ENCODE results near the gene CCN6. TPM values are rescaled to one million over a fixed set of nuclear protein-coding genes. Genes with fewer than 3 reads are reported as not detected.

The CCN6 gene
- total and polyA plus RNA-seq, 10 donors, result 0.03 TPM; not detected in 9

GRCh38 chr6:112007805-112008204 is 46.1 kb upstream of the CCN6 start:
- Histone ChIP-seq H3K4me1 (peaks cover 0 to 5% (median 0%) of the 10 kb centered on the region in 6 donors), H3K36me3 (no peaks in the 10 kb centered on the region), H3K27ac (no peak overlapping the region), H3K27me3 (replicated peaks in 1 of 7) (no peaks in the 10 kb centered on the region), H3K9me3 (no peaks in the 10 kb centered on the region), H3K4me3 (no peak overlapping the region)
- WGBS, 5 donors, result 48 to 57% (median 49%) methylated on average over 3 of the region's 3 CpGs
- intact Hi-C loops (cut with DNase I; ENCODE audit: low total_unique reads), result no loop called here
- TF ChIP-seq POLR2AphosphoS5 (IDR thresholded peaks at IDR 0.05) (no peak), CTCF (IDR thresholded peaks at IDR 0.05 in 8 of 11, conservative IDR thresholded peaks at IDR 0.05 in 3 of 11) (no peak), POLR2A (IDR thresholded peaks at IDR 0.05) (no peak)
- DNase-seq, result no peak

- no peak overlapping the region for H3K4me3 ChIP-seq
- TF ChIP-seq POLR2AphosphoS5 (IDR thresholded peaks at IDR 0.05) (no peak), POLR2A (IDR thresholded peaks at IDR 0.05) (no peak), CTCF (IDR thresholded peaks at IDR 0.05 in 8 of 11, conservative IDR thresholded peaks at IDR 0.05 in 3 of 11) (no peak)
- DNase-seq, result no peak
- H3K27me3 ChIP-seq (replicated peaks in 1 of 7), result no peaks in the 10 kb centered on the region
- 93 to 97% (median 96%) methylated on average over 4 of the region's 4 CpGs for WGBS, 5 donors
- peaks cover 0 to 5% (median 0%) of the 10 kb centered on the region in 6 donors for H3K4me1 ChIP-seq
- H3K9me3 ChIP-seq, result no peaks in the 10 kb centered on the region
- no peaks in the 10 kb centered on the region for H3K36me3 ChIP-seq
- intact Hi-C loops (cut with DNase I; ENCODE audit: low total_unique reads), result no loop called here
- no peak overlapping the region for H3K27ac ChIP-seq
These were observed 45.4 kb upstream of the CCN6 start for GRCh38 chr6:112008482-112008881.

GRCh38 chr6:112010328-112010727 is 43.6 kb upstream of the CCN6 start:
- H3K4me3 ChIP-seq, result no peak overlapping the region
- intact Hi-C loops (cut with DNase I; ENCODE audit: low total_unique reads), result no loop called here
- TF ChIP-seq POLR2A (IDR thresholded peaks at IDR 0.05) (no peak), CTCF (IDR thresholded peaks at IDR 0.05 in 8 of 11, conservative IDR thresholded peaks at IDR 0.05 in 3 of 11) (peak in 2 of 11 experiments; percentile 10 to 24), POLR2AphosphoS5 (IDR thresholded peaks at IDR 0.05) (no peak)
- no peaks in the 10 kb centered on the region for H3K9me3 ChIP-seq
- no peaks in the 10 kb centered on the region for H3K27me3 ChIP-seq (replicated peaks in 1 of 7)
- no peak for DNase-seq
- 72 to 90% (median 87%) methylated on average over 5 of the region's 5 CpGs for WGBS, 5 donors
- no peaks in the 10 kb centered on the region for H3K36me3 ChIP-seq
- H3K27ac ChIP-seq, result no peak overlapping the region
- H3K4me1 ChIP-seq, result peaks cover 0 to 5% (median 0%) of the 10 kb centered on the region in 6 donors

GRCh38 chr6:112013051-112013450 is 40.9 kb upstream of the CCN6 start:
- Histone ChIP-seq H3K27ac (no peak overlapping the region), H3K9me3 (no peaks in the 10 kb centered on the region), H3K4me1 (peaks cover 0 to 5% (median 0%) of the 10 kb centered on the region in 6 donors), H3K27me3 (replicated peaks in 1 of 7) (no peaks in the 10 kb centered on the region), H3K36me3 (no peaks in the 10 kb centered on the region), H3K4me3 (no peak overlapping the region)
- intact Hi-C loops (cut with DNase I; ENCODE audit: low total_unique reads), result no loop called here
- DNase-seq, result no peak
- WGBS, 5 donors, result 87 to 94% (median 91%) methylated on average over 3 of the region's 3 CpGs
- TF ChIP-seq CTCF (IDR thresholded peaks at IDR 0.05 in 8 of 11, conservative IDR thresholded peaks at IDR 0.05 in 3 of 11) (no peak), POLR2A (IDR thresholded peaks at IDR 0.05) (no peak), POLR2AphosphoS5 (IDR thresholded peaks at IDR 0.05) (no peak)

Measured in spleen (tissue), 11 donors.